Left renal cortex interstitium (tissue), 4 donors: ENCODE measurements around the gene ZNF500. TPM values are rescaled to one million over a fixed set of nuclear protein-coding genes. Genes with fewer than 3 reads are reported as not detected.
"Not testable (repeated sequence)": the region's sequence is repeated elsewhere in the genome, so short reads cannot be mapped to it uniquely, and the experiment has no call there.

Experiments used
- DNase-seq, 4 donors: peaks; one replicate each; pipeline ENCODE4 v3.0.0-alpha.2; 2013; ENCODE audit warnings: low read depth in 4 of 4, low spot score in 2 of 4, missing footprints in 1 of 4
- polyA plus RNA-seq, 4 donors: library from polyadenylated mRNA; unstranded; fragments of 120-200 nt; gene quantifications; one replicate each; pipeline ENCODE4 v1.2.1, GENCODE V29; 2013; ENCODE audit not compliant: insufficient read length in 4 of 4

ZNF500 gene
- polyA plus RNA-seq, 4 donors = 12.7 to 25.8 (median 16.2) TPM

DNA sequence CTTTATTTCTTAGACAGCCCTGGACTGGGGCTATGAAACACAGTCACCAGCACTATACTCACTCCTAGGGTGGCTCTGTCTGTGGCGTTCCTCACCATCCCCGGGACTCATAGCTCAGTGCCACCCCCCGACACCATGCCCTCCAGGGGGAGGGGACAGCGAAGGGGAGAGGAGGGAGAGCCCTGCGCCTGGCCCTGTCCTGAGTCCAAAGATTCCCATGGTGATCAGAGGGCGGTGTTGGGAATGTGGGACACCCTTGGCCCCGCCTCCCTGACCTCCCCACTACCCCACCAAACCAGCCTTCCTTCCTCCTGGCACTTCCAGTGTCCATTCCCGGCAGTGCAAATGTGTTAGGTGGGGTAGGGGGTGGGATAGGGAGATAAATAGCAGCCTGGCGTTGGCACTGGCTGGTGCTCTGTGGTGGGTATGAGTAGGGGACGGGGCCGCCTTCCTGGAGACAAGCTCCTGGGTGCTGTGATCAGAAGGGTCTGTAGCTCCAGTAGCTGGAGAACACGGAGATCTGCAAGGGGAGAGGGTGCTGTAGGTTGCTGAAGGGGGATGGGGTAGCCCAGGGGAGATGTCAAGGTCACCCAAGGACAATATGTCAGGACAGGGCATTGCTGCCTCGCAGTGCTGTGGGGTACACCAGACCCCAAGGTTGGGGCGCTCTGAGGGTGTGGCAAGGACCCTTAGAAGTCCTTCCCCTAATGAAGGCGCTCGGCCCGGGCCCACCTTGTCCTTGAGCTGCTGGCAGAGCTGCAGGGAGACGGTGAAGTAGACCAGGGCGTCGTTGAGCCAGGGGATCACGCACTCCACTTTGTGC is 30.2 kb upstream of the ZNF500 start:
- no peak for DNase-seq

DNA sequence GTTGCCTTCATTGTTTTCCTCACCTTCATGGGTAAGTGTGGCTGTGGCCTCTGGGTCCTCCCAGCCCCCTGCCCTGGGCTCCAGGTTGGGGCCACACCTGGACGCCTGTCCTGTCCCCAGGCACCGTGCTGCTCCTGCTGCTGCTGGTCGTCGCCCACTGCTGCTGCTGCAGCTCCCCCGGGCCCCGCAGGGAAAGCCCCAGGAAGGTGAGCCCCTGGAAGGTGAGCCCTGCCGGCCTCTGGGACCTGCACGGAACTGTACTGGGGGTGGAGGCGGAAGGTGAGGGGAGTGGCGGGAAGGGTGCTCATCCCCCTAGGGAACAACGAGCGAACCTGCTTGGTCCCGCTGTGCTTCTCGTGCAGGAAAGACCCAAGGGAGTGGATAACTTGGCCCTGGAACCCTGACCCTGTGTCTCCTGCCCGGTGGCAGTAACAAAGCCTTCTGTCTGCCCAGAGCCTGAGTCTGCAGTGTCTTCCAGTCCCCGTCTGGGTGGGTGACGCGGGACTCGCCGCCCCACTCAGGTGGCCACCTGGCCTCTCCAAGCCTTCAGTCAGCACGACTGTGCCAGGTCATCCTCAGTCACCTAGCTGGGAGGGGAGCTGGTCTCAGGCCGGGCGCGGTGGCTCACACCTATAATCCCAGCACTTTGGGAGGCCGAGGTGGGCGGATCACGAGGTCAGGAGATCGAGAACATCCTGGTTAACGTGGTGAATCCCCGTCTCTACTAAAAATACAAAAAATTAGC is 29.0 kb upstream of the ZNF500 start:
- DNase-seq = no peak

DNA sequence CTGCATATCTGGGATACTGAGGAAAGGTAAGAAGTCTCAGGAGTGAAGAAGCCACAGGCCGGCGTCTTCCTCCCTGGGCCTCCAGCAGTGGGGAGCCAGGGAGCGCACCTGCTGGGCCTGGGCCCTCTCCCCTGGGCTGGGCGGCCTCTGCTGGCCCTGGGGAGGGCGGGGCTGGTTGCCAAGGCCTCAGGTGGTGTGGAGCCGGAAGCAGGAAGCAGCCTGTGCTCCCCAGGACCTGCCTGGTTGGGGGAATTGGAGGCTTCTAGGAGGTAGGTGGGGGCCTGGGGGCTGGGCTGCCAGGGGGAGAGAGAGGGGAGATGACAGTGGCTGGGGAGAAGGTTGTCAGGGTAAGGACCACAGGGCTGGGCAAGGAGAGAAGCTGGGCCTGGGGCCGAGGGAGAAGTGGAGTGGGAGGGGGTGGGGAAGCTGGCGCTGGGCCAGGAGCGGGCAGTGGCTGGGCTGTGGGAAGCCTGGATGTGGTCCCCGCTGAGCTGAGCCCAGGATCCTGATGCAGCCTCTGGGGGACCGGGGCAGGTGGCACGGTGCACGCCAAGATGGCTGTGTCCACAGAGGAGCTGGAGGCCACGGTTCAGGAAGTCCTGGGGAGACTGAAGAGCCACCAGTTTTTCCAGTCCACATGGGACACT is 28.3 kb upstream of the ZNF500 start, which contains the start of gene SMIM22:
TSS of gene SMIM22 (plus strand) at position 189 of the 647 bp plus-strand sequence. CDS start at position 555, 366 bp downstream.
- DNase-seq = no peak

DNA sequence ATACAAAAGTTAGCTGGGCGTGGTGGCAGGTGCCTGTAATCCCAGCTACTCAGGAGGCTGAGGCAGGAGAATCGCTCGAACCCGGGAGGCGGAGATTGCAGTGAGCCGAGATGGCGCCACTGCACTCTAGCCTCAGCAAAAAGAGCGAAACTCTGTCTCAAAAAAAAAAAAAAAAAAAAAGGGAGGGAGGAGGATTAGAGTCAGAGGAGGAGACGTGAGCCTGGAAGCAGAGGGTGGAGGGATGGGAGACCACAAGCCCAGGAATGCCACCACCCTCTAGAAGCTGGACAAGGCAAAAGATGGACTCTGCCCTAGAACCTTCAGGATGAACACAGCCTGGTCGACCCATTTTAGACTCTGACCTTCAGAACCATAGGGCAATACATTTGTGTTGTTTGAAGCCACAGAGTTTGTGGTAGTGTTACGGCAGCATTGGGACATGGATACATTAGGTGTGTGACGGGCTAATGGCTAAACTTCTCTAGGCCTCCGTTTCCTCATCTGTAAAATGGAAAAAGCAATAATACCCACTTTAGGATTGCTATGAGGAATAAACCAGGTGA is 26.1 kb upstream of the ZNF500 start:
- no peak for DNase-seq

DNA sequence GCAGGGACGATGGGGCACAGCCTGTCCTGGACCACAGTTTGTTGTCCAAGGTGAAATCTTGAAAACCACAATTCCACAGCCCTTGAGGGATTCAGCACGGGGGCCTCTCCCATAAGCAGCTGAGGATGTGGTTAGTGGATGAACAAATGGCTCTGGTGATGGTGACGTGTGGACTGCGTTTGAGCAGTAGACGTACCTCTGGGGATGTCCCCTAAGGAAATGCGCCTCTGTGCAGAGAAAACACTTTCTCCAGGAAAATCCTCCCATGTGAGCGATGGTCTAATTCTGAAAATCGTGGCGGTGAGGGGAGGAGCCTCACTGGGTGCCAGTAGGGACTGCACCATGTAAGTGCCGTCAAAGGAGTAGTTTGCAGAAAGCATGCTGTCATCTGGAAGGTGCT is 23.9 kb upstream of the ZNF500 start:
- no peak for DNase-seq

DNA sequence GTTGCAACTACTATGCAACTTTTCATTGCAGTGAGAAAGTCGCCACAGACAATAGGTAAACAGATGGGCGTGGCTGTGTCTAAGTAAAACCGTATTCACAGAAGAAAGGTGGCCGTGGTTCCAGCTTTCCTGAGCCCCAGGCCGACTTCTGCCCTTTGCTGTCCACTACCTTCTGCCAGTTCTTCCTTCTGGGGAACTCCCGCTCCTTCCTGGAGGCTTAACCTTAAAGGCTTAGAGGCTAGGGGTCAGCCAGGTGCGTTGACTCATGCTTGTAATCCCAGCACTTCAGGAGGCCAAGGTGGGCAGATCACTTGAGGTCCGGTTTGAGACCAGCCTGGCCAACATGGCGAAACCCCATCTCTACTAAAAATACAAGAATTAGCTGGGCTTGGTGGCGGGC is 23.3 kb upstream of the ZNF500 start:
- no peak for DNase-seq

DNA sequence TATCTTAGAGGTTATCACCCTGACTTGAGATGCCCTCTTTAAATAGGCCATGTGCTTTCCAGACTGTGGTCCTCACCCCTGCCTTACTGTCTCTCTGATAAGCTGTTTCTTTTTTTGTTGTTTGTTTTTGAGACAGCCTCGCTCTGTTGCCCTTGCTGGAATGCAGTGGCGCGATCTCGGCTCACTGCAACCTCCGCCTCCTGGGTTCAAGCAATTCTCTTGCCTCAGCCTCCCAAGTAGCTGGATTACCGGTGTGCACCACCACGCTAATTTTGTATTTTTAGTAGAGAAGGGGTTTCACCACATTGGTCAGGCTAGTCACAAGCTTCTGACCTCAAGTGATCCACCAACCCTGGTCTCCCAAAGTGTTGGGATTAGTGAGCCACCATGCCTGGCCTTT is 21.9 kb upstream of the ZNF500 start:
- DNase-seq = no peak

DNA sequence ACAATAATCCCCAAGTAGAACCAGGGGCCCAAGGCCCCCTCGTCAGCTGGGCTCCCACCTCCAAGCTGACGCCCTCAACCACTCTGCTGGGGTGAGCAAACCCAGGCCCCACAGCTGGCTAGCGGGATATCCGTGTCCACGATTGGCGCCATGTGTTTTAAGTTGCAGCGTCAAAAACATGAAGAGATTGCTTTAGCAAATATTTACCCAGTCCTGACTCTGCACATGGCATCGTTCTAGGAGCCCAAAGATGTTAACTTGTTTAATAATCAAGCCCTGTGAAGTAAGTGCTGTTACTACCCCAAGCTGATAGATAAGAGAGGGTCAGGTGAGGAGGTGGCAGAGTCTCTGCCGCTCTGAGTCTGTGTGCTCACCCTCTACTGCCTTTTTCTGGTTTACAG is 21.5 kb upstream of the ZNF500 start:
- no peak for DNase-seq

DNA sequence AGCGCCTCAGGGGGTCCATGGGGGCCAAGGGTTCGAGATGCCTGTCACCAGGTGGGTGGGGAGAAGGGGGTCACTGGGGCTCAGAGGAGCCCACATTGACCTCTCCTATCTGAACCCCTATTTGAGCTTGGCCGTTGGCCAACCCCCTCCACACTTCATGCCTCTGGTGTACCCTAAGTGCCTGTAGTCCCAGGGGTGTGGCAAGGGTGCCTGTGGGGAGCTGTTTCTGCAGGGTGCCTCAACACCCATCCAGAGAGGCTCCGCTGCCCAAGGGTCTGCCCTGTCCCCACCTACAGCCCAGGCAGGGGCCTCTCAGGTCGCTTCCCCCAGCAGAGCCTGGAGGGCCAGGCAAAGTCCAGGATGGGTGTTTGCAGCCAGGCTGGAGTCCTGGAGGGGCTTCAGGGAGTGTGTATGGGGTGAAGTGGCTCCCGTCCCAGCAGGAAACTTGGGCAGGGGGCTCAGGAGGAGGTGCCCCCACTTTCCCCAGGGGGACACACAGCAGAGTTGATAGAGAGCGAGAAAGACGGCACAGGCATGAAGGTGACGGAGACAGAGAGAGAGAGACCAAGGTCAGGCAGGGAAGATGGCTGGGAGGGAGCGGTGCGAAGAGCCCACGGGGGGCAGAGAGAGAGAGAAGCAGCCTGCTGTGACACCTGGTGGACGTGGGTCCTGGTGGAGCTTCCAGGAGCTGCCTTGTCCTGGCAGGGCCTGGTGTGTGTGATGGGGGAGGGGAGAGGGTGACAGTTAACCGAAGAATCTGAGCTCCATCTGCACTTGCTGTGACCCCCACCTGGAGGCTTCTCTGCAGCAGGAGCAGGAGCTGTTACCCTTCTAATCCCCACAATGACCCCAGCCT is 20.9 kb upstream of the ZNF500 start, which contains the start of gene SEPTIN12:
TSS of gene SEPTIN12 (minus strand) at position 719 of the 856 bp plus-strand sequence. CDS start at position 19, 700 bp downstream.
- DNase-seq = no peak

DNA sequence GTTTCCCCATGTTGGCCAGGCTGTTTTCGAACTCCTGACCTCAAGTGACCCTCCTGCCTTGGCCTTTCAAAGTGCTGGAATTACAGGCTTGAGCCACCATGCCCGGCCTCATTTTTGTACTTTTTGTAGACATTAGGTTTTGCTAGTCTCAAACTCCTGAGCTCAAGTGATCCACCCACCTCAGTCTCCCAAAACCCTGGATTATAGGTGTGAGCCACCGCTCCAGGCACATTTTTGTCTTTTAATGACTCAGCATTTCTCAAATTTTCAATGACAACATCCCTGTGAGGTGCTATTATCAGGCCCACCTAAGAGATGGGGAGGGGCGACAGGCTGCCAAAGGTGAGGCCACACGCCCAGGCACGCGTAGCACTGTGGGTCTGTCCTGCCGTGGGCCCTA is 20.1 kb upstream of the ZNF500 start:
- no peak for DNase-seq

DNA sequence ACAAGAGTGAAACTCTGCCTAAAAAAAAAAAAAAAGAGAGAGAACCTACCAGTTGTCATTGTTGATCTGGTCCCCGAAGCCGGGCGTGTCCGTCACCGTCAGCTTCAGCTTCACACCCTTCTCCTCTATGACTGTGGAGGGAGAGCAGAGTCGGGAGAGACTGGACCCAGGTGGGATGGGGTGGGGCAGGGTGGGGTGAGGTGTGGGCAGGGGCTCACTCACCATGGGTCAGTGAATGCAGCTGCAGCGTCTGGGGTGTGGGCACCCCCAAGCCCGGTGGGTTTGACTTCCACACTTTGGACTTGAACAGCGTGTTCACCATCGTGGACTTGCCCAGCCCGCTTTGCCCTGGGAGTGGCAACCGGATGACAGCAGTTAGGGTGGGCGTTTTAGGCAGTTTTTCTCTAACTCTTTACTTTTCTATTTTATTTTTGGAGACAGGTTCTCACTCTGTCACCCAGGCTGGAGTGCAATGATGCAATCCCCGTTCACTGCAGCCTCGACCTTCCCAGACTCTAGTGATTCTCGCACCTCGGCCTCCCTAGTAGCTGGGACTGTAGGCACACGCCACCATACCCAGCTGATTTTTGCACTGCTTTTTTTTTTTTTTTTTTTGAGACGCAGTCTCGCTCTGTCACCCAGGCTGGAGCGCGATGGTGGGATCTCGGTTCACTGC is 18.9 kb upstream of the ZNF500 start:
- no peak for DNase-seq

DNA sequence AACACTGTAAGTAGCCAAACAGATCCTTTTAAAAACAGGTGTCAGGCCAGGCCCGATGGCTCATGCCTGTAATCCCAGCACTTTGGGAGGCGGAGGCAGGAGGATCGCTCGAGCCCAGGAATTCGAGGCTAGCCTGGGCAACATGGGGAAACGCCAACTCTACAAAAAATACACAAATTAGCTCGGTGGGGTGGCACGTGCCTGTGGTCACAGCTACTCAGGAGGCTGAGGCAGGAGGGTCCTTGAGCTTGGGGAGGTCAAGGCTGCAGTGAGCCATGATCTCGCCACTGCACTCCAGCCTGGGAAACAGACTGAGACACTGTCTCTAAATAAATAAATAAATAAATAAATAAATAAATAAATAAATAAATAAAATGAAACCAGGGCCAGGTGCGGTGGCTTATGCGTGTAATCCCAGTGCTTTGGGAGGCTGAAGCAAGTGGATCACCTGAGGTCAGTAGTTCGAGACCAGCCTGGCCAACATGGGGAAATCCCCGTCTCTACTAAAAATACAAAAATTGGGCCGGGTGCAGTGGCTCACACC is 17.6 kb upstream of the ZNF500 start:
- DNase-seq = not testable (repeated sequence)

DNA sequence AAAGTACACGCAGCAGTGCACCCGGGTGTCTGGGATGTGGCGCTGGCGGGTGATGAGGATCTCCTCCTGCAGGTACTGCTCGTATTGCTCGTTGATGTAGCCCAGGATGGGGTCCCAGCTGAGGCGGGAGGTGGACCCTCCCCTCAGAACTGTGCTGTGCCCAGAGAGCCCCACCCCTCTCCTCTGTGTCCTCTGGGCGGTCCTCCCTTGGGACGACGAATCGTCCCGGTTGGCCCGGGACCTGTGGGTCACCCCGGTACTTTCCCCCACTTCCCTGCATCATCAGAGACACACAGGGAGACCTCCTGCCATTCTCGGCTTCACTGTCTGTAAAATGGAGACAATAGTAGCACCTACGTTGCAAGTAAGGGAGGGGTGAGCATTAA is 17.0 kb upstream of the ZNF500 start:
- DNase-seq = no peak

DNA sequence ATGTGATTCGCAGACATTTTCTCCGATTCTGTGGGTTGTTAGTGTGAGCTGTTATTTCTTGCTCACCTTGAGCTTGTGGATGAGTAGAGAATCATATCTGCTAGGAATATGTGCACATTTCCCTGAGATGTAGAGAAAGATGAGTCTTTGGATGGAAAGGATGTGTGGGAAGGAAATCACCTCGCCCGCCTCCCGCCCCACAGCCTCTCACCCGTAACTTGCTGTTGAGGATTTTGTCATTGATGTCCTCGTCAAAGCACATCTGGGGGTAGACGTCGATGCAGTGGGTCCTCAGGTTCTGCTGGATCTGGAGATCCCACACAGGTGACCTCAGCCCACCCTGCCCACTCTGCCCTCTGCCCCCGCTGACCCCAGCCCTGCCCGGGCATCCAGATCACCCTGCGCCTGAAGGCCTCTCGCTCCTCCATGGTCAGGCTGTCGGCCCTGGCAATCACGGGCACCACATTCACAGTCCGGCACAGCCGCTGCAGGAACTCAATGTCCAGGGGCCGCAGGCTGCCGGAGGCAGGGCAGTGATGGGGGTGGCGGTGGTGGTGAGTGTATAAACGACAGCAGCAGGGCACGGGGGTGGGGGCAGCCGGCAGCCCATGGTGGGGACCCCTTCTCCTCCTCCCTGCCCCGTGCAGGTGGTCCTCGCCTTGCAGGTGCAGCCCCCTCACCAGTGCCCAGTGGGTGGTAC is 16.4 kb upstream of the ZNF500 start:
- no peak for DNase-seq

DNA sequence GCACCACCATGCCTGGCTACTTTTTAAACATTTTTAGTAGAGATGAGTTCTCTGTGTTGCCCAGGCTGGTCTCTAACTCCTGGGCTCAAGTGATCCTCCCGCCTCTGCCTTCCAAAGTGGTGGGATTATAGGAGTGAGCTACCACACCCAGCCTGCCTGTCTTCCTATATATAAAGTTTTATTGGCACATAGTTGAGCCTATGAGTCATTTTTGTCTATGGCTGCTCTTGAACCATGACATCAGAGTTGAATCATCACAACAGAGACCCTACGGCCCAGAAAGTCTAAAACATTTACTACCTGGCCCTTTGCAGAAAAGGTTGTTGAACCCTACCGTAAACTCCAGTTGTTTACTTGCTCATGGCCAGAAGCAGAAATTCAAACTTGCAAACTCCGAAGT is 13.3 kb upstream of the ZNF500 start:
- DNase-seq = no peak

DNA sequence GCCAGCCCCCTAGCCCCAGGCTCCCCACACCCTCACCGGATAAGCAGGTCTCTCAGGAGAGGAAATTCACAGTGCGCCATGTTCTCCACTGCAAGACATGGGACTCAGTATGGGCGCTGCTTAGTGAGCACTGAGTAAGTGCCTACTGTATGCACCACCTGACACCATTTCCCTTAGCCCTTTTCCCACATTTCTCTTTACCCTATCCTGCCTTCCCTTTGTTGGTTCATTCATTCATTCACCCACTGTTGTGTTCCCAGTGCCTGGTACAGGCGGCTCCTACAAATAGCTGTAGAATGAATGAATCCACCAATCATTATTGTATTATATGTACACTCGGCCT is 11.1 kb upstream of the ZNF500 start:
- DNase-seq = no peak

DNA sequence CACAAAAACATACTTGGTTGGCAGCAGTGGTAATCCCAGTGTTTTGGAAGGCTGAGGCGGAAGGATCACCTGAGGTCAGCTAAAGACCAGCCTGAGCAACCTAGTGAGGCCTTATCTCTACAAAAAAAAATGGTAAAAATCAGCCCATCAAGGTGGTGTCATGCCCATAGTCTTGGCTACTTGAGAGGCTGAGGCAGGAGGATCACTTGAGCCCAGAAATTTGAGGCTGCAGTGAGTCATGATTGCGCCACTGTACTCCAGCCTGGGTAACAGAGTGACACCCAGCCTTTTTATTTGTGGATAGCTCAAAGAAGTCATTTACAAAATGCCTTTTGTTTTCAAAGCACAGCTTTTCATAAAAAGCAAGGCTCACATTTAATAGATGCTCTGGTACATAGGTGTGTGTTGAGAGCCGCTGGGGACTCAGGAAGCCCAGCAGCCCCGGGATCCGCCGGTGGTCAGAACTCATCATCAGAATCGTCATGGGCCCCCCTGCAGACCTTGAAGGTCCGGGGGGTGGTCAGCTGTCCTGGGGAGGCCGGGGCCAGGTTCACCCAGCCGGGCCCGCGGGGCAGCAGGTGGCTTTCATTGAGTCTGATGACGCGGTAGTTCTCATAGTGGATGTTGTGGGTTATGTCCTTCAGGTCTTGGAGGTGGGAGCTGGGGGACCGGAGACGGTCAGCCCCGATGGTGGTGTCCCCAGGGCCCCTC is 10.5 kb upstream of the ZNF500 start:
- DNase-seq = no peak

DNA sequence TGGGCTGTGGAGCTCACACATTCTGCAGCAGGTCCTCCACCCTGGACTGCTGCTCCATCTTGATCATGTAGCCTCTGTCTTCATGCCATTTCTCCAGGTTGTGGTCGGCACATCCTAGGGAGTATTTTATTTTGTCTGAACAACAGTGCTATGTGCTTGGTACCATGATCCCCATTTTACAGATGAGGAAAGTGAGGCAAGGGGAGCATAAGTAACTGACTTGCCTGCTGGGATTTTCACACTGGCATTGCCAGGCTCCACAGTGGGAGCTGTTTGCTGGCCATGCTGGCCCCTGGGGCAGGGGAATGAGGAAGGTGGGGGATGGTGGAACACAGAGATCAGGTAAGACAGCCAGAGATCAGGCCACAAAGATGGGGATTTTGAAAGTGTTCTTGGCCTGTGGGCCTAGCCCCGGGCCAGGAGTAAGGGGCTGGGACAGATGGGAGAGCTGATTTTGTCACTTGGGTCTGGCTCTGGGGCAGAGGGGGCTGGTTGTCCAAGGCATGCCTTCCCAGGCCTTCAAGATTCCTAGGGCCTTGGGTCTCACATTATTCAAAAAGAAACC is 9.3 kb upstream of the ZNF500 start:
- no peak for DNase-seq
